HG03520 (cell line): ENCODE results near the gene QSER1.
"Not testable (repeated sequence)": the region's sequence is repeated elsewhere in the genome, so short reads cannot be mapped to it uniquely, and the experiment has no call there.

ENCODE experiments used
- ATAC-seq: cut with Tn5 transposase; IDR thresholded peaks from one replicate; pipeline ENCODE4 v1.9.1; 2021; ENCODE audit warnings: mild to moderate bottlenecking, moderate library complexity; ENCODE audit not compliant: unreplicated experiment

The QSER1 gene

GRCh38 chr11:32991898-32992297 lies 99.3 kb downstream of the QSER1 start:
- no peak for ATAC-seq

GRCh38 chr11:33000181-33000580 lies 107.6 kb downstream of the QSER1 start:
- no peak for ATAC-seq

GRCh38 chr11:33001281-33001680 lies 108.7 kb downstream of the QSER1 start:
- ATAC-seq: no peak

GRCh38 chr11:33001751-33002542 lies 109.3 kb downstream of the QSER1 start:
- ATAC-seq: no peak

GRCh38 chr11:33005175-33005574 lies 112.6 kb downstream of the QSER1 start:
- ATAC-seq: no peak

- ATAC-seq: no peak
These were observed 113.4 kb downstream of the QSER1 start for GRCh38 chr11:33006010-33006409.

GRCh38 chr11:33013755-33014154 lies 121.1 kb downstream of the QSER1 start:
- ATAC-seq: no peak

- peak; percentile 48 for ATAC-seq
These were observed 123.3 kb downstream of the QSER1 start, which contains the start of gene DEPDC7 for GRCh38 chr11:33015621-33016551. TSS of gene DEPDC7 (plus strand) at chr11:33015878. CDS start at chr11:33015956, 78 bp downstream.

- no peak for ATAC-seq
These were observed 124.0 kb downstream of the QSER1 start for GRCh38 chr11:33016654-33017053.

GRCh38 chr11:33017478-33017877 lies 124.9 kb downstream of the QSER1 start:
- ATAC-seq: no peak

GRCh38 chr11:33017965-33018364 lies 125.4 kb downstream of the QSER1 start:
- ATAC-seq: no peak

GRCh38 chr11:33018840-33019239 lies 126.2 kb downstream of the QSER1 start:
- no peak for ATAC-seq

GRCh38 chr11:33021501-33021900 lies 128.9 kb downstream of the QSER1 start:
- ATAC-seq: no peak

GRCh38 chr11:33021937-33022336 lies 129.3 kb downstream of the QSER1 start:
- no peak for ATAC-seq

GRCh38 chr11:33025339-33025722 lies 132.7 kb downstream of the QSER1 start:
- no peak for ATAC-seq

GRCh38 chr11:33027233-33027632 lies 134.6 kb downstream of the QSER1 start:
- no peak for ATAC-seq

GRCh38 chr11:33027846-33028536 lies 135.4 kb downstream of the QSER1 start:
- ATAC-seq: no peak

GRCh38 chr11:33028537-33028914 lies 135.9 kb downstream of the QSER1 start:
- no peak for ATAC-seq

- ATAC-seq: not testable (repeated sequence)
These were observed 136.6 kb downstream of the QSER1 start for GRCh38 chr11:33029218-33029617.
